Measurements from ENCODE around the gene ABR.
"Not testable (repeated sequence)": the region's sequence is repeated elsewhere in the genome, so short reads cannot be mapped to it uniquely, and the experiment has no call there.

Gene ABR

GRCh38 chr17:1071103-1071825 is 108.5 kb downstream of the ABR start:
- no peak for DNase-seq (ENCODE audit: low spot score)

- no peak for DNase-seq (ENCODE audit: low spot score)
Observed at GRCh38 chr17:1070411-1070810, 109.4 kb downstream of the ABR start.

- DNase-seq (ENCODE audit: low spot score), result no peak
Observed at GRCh38 chr17:1069847-1070246, 109.9 kb downstream of the ABR start.

- DNase-seq (ENCODE audit: low spot score), result no peak
Observed at GRCh38 chr17:1068356-1068755, 111.4 kb downstream of the ABR start.

GRCh38 chr17:1067282-1067956 is 112.4 kb downstream of the ABR start:
- no peak for DNase-seq (ENCODE audit: low spot score)

GRCh38 chr17:1065416-1065815 is 114.4 kb downstream of the ABR start:
- DNase-seq (ENCODE audit: low spot score), result not testable (repeated sequence)

- peak; percentile 96 for DNase-seq (ENCODE audit: low spot score)
Observed at GRCh38 chr17:1060991-1061390, 118.8 kb downstream of the ABR start.

- no peak for DNase-seq (ENCODE audit: low spot score)
Observed at GRCh38 chr17:1059131-1059795, 120.5 kb downstream of the ABR start.

GRCh38 chr17:1058423-1059130 is 121.2 kb downstream of the ABR start:
- DNase-seq (ENCODE audit: low spot score), result no peak

GRCh38 chr17:1056761-1057160 is 123.0 kb downstream of the ABR start:
- DNase-seq (ENCODE audit: low spot score), result no peak

- peak; percentile 86 for DNase-seq (ENCODE audit: low spot score)
Observed at GRCh38 chr17:1055751-1056645, 123.8 kb downstream of the ABR start.

- DNase-seq (ENCODE audit: low spot score), result no peak
Observed at GRCh38 chr17:1055231-1055630, 124.5 kb downstream of the ABR start.

GRCh38 chr17:1054656-1055055 is 125.1 kb downstream of the ABR start:
- DNase-seq (ENCODE audit: low spot score), result no peak

- DNase-seq (ENCODE audit: low spot score), result no peak
Observed at GRCh38 chr17:1053661-1054360, 126.0 kb downstream of the ABR start.

GRCh38 chr17:1050996-1051925 is 128.5 kb downstream of the ABR start:
- no peak for DNase-seq (ENCODE audit: low spot score)

- DNase-seq (ENCODE audit: low spot score), result no peak
Observed at GRCh38 chr17:1050246-1050995, 129.4 kb downstream of the ABR start.

- no peak for DNase-seq (ENCODE audit: low spot score)
Observed at GRCh38 chr17:1049446-1050225, 130.1 kb downstream of the ABR start.

- DNase-seq (ENCODE audit: low spot score), result not testable (repeated sequence)
Observed at GRCh38 chr17:1048516-1049115, 131.2 kb downstream of the ABR start.
